K562 (cell line): Measurements from ENCODE around the gene APOL3. TPM values are rescaled to one million over a fixed set of nuclear protein-coding genes. Genes with fewer than 3 reads are reported as not detected.

Experiments
- ETS2 ChIP-seq: IDR thresholded peaks from 2 replicates; pipeline ENCODE4 v1.6.1; 2016; ENCODE audit warnings: borderline replicate concordance, missing genetic modification characterization, mild to moderate bottlenecking, moderate library complexity, missing compliant biosample characterization; ENCODE audit not compliant: poor library complexity, severe bottlenecking
- ETV5 ChIP-seq: sonication (generic); formaldehyde crosslinking; IDR thresholded peaks from 2 replicates; pipeline ENCODE4 v1.4.0; 2020; ENCODE audit warnings: low read depth, mild to moderate bottlenecking, missing genetic modification reagents
- GATA2 ChIP-seq: sonication (generic); formaldehyde crosslinking; IDR thresholded peaks from 2 replicates; pipeline ENCODE4 v1.4.0; 2020; ENCODE audit warnings: mild to moderate bottlenecking, missing genetic modification reagents
- KAT8 ChIP-seq: fragments of 450-650 bp; IDR thresholded peaks from 2 replicates; pipeline ENCODE4 v1.6.1; 2016; ENCODE audit warnings: low read depth, mild to moderate bottlenecking
- MGA ChIP-seq: fragments of 450-650 bp; IDR thresholded peaks from 2 replicates; pipeline ENCODE4 v1.6.1; 2016; ENCODE audit warnings: mild to moderate bottlenecking, moderate library complexity
- NONO ChIP-seq, 2 experiments: fragments of 200-400 bp in 1 of 2; fragments of 450-650 bp in 1 of 2; formaldehyde crosslinking in 1 of 2; IDR thresholded peaks; 2 replicates each; pipeline ENCODE4 v1.6.1; 2017; ENCODE audit warnings: low read depth in 2 of 2, mild to moderate bottlenecking in 2 of 2, moderate library complexity in 2 of 2, low read length in 1 of 2
- POLR3A ChIP-seq: IDR thresholded peaks from 2 replicates; pipeline ENCODE4 v1.6.1; 2011; ENCODE audit warnings: borderline replicate concordance, mild to moderate bottlenecking, moderate library complexity; ENCODE audit not compliant: insufficient read length, insufficient read depth; ENCODE audit errors: extremely low read depth
- RBM14 ChIP-seq: fragments of 200-400 bp; formaldehyde crosslinking; IDR thresholded peaks from 2 replicates; pipeline ENCODE4 v1.6.1; 2018; ENCODE audit warnings: low read depth, mild to moderate bottlenecking, low read length, moderate library complexity, borderline replicate concordance; ENCODE audit not compliant: insufficient read depth
- RBM25 ChIP-seq: fragments of 200-400 bp; formaldehyde crosslinking; IDR thresholded peaks from 2 replicates; pipeline ENCODE4 v1.6.1; 2018; ENCODE audit warnings: low read length, low read depth, moderate library complexity; ENCODE audit not compliant: severe bottlenecking
- TRIM28 ChIP-seq: fragments of 450-650 bp; IDR thresholded peaks from 2 replicates; pipeline ENCODE4 v1.6.1; 2017
- ZBTB49 ChIP-seq: sonication (generic); formaldehyde crosslinking; IDR thresholded peaks from 2 replicates; pipeline ENCODE4 v1.8.0; 2022; ENCODE audit warnings: missing genetic modification reagents, mild to moderate bottlenecking, borderline replicate concordance
- ZNF23 ChIP-seq: fragments of 250-450 bp; sonication (Bioruptor Pico); IDR thresholded peaks from 2 replicates; pipeline ENCODE4 v1.4.0; 2020; ENCODE audit warnings: mild to moderate bottlenecking
- ZNF695 ChIP-seq: fragments of 450-650 bp; formaldehyde crosslinking; IDR thresholded peaks from 2 replicates; pipeline ENCODE4 v1.4.0; 2020; ENCODE audit warnings: mild to moderate bottlenecking, moderate library complexity
- polyA plus RNA-seq, 8 experiments: library from polyadenylated mRNA; depleted of rRNA in 4 of 8; stranded (reverse) in 5 of 8; unstranded in 3 of 8; fragments of >200 nt; fragmentation: Nextera tagmentation in 2 of 8; fragmentation: Illumina TruSeq in 1 of 8; extraction: Ambion mirVana in 2 of 8; extraction: Trizol in 1 of 8; gene quantifications; 2 replicates each; pipeline versions ENCODE4 v1.2.1 to v1.2.3, GENCODE V29; 2011 to 2014; ENCODE audit warnings: inconsistent platforms in 1 of 8, missing spikeins in 1 of 8
- total RNA-seq, 7 experiments: library from RNA; depleted of rRNA in 6 of 7; stranded (reverse); fragments of >200 nt in 6 of 7; fragmentation: Illumina TruSeq in 2 of 7; extraction: Trizol in 2 of 7; gene quantifications; 2 replicates each; pipeline versions ENCODE4 v1.2.1 to v1.2.3, GENCODE V29; 2011 to 2021; ENCODE audit warnings: low replicate concordance in 1 of 7

APOL3 gene
- total and polyA plus RNA-seq, 9 of the 15 experiments (the other 6 are each of a cell fraction or from before 2014, with no cell fraction given): 0.25 to 1.1 (median 0.56) TPM; not detected in 1

- TF ChIP-seq ETS2 (tag) (no peak), RBM14 (no peak), ZNF695 (CRISPR knock-in tag) (no peak), ZBTB49 (CRISPR knock-in tag) (no peak), TRIM28 (no peak), RBM25 (no peak), POLR3A (no peak), GATA2 (0 out of 2 replicates have a peak, but pooled peaks have one; percentile 18), NONO (IDR thresholded peaks at IDR 0.05; ENCODE audit: low read depth in 2 of 2, low read length in 1 of 2) (no peak), KAT8 (no peak), MGA (no peak), ZNF23 (CRISPR knock-in tag) (no peak), ETV5 (no peak)
These were observed 3.8 kb downstream of the APOL3 start (continued) for GRCh38 chr22:36156515-36157419.
